HG03159 (cell line): ENCODE measurements around the gene KLF18.
"Not testable (repeated sequence)": the region's sequence is repeated elsewhere in the genome, so short reads cannot be mapped to it uniquely, and the experiment has no call there.

ENCODE experiments used
- ATAC-seq: cut with Tn5 transposase; IDR thresholded peaks from one replicate; pipeline ENCODE4 v1.9.1; 2021; ENCODE audit warnings: mild to moderate bottlenecking, moderate library complexity; ENCODE audit not compliant: unreplicated experiment

The KLF18 gene

GRCh38 chr1:44129616-44130500 is 11.6 kb downstream of the KLF18 start:
- no peak for ATAC-seq

- ATAC-seq = no peak
Observed at GRCh38 chr1:44120398-44120949, 21.0 kb downstream of the KLF18 start.

DNA sequence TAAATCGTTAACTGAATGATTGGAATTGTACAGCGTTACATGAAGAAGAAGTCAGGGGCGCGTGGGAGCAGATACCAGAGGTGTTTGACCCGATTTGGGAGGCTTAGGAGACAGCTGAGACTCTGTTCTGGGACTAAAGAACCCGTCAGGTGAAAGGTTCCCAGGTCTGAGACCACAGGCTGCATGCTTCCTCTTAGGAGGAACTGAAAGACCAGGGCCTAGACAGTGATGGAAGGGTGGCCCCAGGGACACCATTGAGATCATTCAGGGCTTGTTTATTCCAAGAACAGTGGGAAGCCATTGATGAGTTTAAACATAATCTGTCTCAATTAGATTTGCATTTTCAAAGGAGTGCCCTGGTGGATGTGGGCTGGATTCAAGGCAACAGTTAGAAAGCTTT is 21.9 kb downstream of the KLF18 start:
- no peak for ATAC-seq

- ATAC-seq = no peak
Observed at GRCh38 chr1:44118682-44119081, 22.7 kb downstream of the KLF18 start, which contains the start of gene KLF17. Gene KLF17, plus strand, starts transcription at chr1:44118821. Its CDS starts 87 bp downstream, at chr1:44118908.

GRCh38 chr1:44117272-44117671 is 24.2 kb downstream of the KLF18 start:
- not testable (repeated sequence) for ATAC-seq

DNA sequence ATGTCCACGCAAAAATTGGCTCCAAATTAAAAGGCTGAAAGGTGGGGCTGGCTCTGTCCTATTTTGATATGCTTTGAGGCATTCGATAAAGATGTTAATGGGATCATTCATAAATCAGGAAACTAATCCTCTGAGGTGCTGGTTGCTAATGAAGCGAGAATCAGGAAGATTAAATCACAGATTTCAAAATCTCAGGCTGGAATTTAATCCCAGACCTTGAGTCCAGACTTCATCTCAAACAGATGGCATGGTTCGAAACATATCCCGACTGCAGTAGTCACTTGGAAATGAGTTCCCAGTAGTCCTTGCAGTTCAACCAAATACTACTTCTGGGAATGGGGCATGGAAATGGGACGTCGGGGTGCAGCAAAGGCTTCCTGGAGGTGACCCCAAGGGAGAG is 27.3 kb downstream of the KLF18 start:
- no peak for ATAC-seq

DNA sequence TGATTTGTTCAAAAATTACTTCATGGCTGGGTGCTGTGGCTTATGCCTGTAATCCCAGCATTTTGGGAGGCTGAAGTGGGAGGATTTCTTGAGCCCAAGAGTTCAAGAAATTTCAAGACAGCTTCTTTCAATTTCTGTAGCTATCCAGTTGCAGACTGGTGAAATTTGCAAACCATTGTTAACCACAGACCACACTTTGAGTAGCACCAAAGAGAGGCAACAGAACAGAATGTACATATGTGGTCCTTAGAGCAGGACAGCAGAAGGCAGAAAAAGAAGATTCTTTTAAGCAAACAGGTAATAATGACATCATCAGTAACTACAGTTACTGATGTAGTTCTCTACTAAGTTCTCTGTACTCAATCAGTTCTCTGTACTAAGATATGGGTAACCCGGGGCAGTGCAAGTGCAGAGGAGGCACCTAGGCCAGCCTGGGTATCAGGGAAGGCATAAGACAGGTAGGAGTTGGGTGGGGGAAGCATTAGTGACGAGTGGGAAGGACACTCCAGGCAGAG is 28.3 kb downstream of the KLF18 start:
- no peak for ATAC-seq

- no peak for ATAC-seq
Observed at GRCh38 chr1:44112486-44112885, 28.9 kb downstream of the KLF18 start.

DNA sequence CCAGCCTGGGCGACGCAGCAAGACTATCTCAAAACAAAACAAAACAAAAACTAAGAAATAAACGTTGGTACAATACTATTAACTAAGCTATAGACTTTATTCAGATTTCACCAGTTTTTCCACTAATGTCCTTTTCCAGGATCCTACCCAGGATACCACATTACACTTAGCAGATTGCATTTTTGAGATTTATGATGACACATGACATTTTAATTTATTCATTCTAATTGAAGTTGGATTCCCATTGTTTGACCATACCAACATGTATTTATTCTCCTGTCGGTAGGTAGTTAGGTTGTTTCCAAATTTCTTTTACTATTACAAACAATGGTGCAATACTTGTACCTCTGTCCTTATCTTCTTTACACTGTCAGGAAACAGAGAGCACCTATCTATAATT is 29.6 kb downstream of the KLF18 start:
- no peak for ATAC-seq

DNA sequence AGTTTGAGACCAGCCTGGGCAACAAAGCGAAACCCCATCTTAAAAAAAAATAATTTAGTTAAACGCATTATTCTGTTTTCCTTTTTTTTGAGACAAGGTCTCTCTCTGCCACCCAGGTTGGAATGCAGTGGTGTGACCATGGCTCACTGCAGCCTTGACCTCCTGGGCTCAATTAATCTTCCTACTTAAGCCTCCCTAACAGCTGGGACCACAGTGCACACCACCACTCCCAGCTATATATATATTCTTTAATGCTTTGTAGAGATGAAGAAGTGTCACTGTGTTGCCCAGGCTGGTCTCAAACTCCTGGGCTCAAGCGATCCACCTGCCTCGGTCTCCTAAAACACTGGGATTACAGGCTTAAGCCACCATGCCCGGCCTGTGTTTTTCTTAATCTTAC is 30.5 kb downstream of the KLF18 start:
- no peak for ATAC-seq

- ATAC-seq = no peak
Observed at GRCh38 chr1:44108971-44109370, 32.5 kb downstream of the KLF18 start.

DNA sequence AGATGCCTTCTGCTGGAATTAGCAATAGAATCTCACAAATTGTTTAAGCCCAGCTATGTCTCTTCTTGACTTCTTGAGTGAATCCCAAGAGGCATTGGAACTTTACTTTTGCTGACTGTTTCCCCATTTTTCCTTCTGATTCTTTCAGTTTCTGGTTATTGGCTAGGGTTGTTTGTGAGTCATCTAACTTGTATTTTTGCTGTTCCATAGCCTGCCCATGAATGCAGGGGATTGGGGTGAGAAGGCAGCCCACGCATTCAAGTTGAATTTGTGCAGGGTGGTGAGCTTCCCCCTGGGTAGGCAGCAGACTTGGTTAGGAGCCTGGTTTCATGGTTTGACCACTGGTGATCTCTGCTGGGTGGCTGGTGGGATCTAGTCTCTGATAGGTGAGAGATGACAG is 33.2 kb downstream of the KLF18 start:
- no peak for ATAC-seq

DNA sequence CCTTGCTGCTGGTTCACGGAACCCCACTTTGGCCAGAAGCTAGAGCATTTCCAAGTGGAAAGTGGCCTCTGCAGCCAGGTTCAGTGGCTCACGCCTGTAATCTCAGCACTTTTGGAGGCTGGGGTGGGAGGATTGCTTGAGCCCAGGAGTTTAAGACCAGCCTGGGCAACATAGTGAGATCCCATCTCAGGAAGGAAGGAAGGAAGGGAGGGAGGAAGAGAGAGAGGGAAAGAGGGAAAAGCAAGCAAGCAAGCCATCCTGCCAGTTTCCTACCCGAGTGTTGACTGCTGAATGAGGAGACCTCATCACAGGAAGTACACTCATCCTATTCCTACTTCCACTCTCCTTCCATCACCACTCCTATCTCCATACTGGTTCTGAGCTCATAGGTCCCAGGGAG is 35.6 kb downstream of the KLF18 start:
- no peak for ATAC-seq

GRCh38 chr1:44103270-44104131 is 37.9 kb downstream of the KLF18 start:
- ATAC-seq = no peak

GRCh38 chr1:44101328-44101727 is 40.1 kb downstream of the KLF18 start:
- no peak for ATAC-seq

- no peak for ATAC-seq
Observed at GRCh38 chr1:44100183-44100868, 41.1 kb downstream of the KLF18 start.

DNA sequence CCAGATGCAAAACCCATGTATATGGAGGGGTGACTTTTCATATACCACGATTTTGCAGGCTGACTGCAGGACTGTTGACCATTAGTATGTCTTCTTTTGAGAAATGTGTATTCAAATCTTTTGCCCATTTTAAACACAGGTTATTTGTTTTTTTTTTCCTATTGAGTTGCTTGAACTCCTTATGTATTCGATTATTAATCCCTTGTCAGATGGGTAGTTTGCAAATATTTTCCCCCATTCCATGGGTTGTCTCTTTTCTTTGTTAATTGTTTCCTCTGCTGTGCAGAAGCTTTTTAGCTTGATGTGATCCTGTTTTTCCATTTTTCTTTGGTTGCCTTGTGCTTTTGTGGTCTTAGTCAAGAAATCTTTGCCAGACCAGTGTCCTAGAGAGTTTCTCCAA is 47.4 kb downstream of the KLF18 start:
- no peak for ATAC-seq

GRCh38 chr1:44090429-44091252 is 50.8 kb downstream of the KLF18 start:
- no peak for ATAC-seq

DNA sequence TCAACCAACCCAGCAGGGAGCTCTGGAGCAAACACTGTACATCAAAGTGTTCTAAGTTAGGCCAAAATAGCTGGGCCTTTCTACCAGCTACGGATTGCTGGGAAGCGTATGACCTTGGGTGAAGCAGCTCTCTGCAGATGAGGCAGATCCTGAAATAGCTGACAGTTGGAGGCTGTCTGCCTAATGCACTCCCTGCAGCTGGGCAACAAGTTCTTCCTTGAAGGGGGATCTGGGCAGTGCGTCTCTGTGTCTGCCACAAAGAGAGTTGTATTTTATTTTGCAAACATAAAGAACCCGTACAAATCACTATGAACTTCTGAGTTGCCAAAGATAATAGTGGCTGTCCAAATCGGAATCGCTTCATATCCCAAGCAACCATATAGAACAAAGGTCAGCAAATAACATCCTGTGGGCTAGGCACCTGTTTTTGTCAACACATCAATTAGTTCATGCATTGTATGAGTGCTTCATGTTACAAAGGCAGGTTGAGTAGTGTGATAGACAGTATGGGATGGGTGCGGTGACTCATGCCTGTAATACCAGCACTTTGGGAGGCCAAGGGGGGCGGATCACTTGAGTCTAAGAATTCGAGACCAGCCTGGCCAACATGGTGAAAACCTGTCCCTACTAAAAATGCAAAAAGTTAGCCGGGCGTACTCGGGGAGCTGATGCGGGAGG is 51.9 kb downstream of the KLF18 start:
- ATAC-seq = no peak
